Chondrocyte (in vitro differentiated cells): ENCODE measurements around the gene AOC2. TPM values are rescaled to one million over a fixed set of nuclear protein-coding genes. Genes with fewer than 3 reads are reported as not detected.

Source experiments
- DNase-seq: peaks from one replicate; pipeline ENCODE4 v3.0.0; 2021; ENCODE audit warnings: mixed read lengths, low spot score
- H3K27ac Mint-ChIP-seq: one replicate; pipeline ENCODE4 v1.8.0; 2021; ENCODE audit warnings: mild to moderate bottlenecking, moderate library complexity, mixed read lengths; ENCODE audit not compliant: unreplicated experiment
- H3K27me3 Mint-ChIP-seq: 2 replicates; pipeline ENCODE4 v1.8.0; 2021; ENCODE audit warnings: low read depth, mixed read lengths
- H3K36me3 Mint-ChIP-seq: 2 replicates; pipeline ENCODE4 v1.8.0; 2021; ENCODE audit warnings: low read depth, mixed read lengths
- H3K4me1 Mint-ChIP-seq: 2 replicates; pipeline ENCODE4 v1.8.0; 2021; ENCODE audit warnings: low read depth, mild to moderate bottlenecking, mixed read lengths
- H3K4me3 Mint-ChIP-seq: one replicate; pipeline ENCODE4 v1.8.0; 2021; ENCODE audit warnings: mild to moderate bottlenecking, moderate library complexity, mixed read lengths; ENCODE audit not compliant: unreplicated experiment
- H3K9me3 Mint-ChIP-seq: 2 replicates; pipeline ENCODE4 v1.8.0; 2021; ENCODE audit warnings: low read depth, mixed read lengths
- total RNA-seq: library from RNA; stranded (reverse); gene quantifications from 3 replicates; pipeline ENCODE4 v1.2.1, GENCODE V29; 2021
- TF ChIP-seq, protein P1 (sequence below): fragments of 200-600 bp; sonication (generic); IDR thresholded peaks from 2 replicates; pipeline ENCODE4 v1.5.0; 2021; ENCODE audit warnings: antibody characterized with exemption, mild to moderate bottlenecking, moderate library complexity

Gene AOC2
- total RNA-seq, 1 donor from 2014 or later = 1.4 TPM

DNA sequence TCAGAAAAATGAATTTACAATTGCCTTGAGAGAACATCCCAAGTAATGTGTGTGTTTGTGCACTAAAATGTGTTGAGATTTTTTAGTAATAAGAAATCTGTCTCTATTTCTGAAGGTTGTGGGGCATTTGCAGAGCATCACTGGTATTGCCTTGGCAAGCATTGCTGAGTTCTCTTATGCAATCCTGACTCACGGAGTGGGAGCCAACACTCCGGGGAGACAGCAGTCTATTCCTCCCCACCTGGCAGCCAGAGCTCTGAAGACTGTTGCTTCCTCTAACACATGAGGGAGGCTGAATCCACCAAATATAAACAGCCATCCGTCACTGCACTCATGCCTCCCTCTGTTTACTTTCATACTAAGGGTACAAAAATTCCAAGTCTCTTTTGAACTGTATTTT lies 35.1 kb upstream of the AOC2 start:
- no peaks in the 10 kb centered on the region for H3K9me3 Mint-ChIP-seq
- no peak for DNase-seq
- H3K4me3 Mint-ChIP-seq = no peak overlapping the region
- H3K27ac Mint-ChIP-seq = no peak overlapping the region
- peaks cover 27% of the 10 kb centered on the region for H3K36me3 Mint-ChIP-seq
- no peaks in the 10 kb centered on the region for H3K4me1 Mint-ChIP-seq
- H3K27me3 Mint-ChIP-seq = no peaks in the 10 kb centered on the region
- TF ChIP-seq, protein P1, sequence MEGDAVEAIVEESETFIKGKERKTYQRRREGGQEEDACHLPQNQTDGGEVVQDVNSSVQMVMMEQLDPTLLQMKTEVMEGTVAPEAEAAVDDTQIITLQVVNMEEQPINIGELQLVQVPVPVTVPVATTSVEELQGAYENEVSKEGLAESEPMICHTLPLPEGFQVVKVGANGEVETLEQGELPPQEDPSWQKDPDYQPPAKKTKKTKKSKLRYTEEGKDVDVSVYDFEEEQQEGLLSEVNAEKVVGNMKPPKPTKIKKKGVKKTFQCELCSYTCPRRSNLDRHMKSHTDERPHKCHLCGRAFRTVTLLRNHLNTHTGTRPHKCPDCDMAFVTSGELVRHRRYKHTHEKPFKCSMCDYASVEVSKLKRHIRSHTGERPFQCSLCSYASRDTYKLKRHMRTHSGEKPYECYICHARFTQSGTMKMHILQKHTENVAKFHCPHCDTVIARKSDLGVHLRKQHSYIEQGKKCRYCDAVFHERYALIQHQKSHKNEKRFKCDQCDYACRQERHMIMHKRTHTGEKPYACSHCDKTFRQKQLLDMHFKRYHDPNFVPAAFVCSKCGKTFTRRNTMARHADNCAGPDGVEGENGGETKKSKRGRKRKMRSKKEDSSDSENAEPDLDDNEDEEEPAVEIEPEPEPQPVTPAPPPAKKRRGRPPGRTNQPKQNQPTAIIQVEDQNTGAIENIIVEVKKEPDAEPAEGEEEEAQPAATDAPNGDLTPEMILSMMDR = no peak

DNA sequence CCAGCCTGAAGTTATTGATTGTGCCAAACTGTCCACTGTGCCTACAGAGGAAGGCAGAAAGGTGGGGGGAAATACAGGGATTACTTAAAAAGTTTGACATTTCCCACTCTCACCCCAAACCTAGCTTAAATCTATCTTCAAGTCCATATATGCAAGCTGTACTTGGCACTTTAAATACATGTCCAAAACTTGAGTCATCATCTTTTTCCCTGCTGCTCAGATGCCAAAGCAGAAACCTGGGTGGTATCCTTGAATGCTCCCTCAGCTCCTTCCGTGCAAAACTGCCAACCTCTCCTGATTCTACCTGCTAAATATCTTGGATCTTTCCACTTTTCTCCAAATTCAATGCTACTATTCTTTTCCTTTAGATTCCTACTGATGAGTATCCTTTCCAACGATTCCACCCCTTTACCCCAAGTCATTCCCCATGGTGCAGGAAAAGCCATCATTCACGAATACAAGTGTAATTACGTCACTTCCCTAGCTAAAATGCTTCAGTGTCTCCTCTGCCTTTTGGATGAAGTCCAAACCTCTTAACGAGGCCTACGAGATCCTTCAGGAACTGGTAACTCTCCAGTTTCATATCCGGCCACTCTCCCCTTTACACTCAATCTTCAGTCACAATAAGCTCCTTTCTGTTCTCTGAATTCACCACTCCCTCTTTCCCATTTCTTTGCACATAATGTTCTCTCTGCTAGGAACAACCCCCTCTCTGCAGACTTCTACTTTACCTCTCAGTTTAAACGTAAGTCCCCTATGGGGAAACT lies 29.6 kb upstream of the AOC2 start:
- H3K27me3 Mint-ChIP-seq = no peaks in the 10 kb centered on the region
- DNase-seq = no peak
- no peaks in the 10 kb centered on the region for H3K9me3 Mint-ChIP-seq
- no peak overlapping the region for H3K4me3 Mint-ChIP-seq
- H3K4me1 Mint-ChIP-seq = peaks cover 7% of the 10 kb centered on the region
- peaks cover 45% of the 10 kb centered on the region for H3K36me3 Mint-ChIP-seq
- TF ChIP-seq, protein P1 = no peak
- peak overlapping the region; percentile 10 for H3K27ac Mint-ChIP-seq

DNA sequence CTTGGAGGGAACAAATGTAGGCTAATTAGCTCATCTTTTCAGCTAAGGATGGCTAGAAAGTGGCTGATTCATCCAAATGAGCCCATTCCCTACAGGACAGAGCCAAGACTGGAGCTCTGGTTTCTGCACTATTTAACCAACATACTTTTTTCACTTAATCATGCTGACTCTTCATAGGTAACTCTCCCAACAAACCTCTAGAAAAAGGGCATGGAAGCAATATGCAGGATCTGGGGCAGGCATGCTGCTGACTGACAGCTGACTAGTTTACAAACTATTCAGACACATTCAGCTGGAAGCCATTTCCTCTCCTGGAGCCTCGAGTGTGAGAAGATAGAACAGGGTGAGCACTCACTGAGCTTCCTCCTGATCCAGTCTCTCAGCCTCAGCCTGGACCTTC lies 26.5 kb upstream of the AOC2 start:
- no peaks in the 10 kb centered on the region for H3K9me3 Mint-ChIP-seq
- TF ChIP-seq, protein P1 = no peak
- H3K27me3 Mint-ChIP-seq = no peaks in the 10 kb centered on the region
- DNase-seq = no peak
- peaks cover 39% of the 10 kb centered on the region for H3K36me3 Mint-ChIP-seq
- H3K4me1 Mint-ChIP-seq = peaks cover 13% of the 10 kb centered on the region
- H3K27ac Mint-ChIP-seq = peak overlapping the region; percentile 22
- no peak overlapping the region for H3K4me3 Mint-ChIP-seq

DNA sequence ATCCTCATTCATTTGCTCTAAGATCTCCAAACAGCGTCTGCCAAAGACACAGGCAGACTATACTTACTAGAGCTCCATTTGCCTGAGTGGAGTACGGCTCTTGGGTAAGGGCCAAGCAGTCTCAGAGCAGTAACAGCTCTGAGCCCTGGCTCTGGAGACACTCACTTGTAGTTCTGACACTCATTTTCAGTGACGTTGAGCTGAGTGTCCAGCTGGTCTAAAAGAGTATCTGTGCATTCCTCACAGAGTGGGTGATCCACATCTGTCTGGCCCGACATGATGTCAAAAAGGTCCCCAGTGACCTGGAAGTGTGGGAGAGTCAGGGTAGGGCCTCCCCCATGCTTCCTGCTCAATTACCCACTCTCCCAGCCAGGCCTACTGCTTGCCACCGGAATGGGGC lies 26.0 kb upstream of the AOC2 start:
- peak overlapping the region; percentile 22 for H3K27ac Mint-ChIP-seq
- no peaks in the 10 kb centered on the region for H3K27me3 Mint-ChIP-seq
- no peak for DNase-seq
- peaks cover 39% of the 10 kb centered on the region for H3K36me3 Mint-ChIP-seq
- TF ChIP-seq, protein P1 = no peak
- H3K9me3 Mint-ChIP-seq = no peaks in the 10 kb centered on the region
- H3K4me1 Mint-ChIP-seq = peaks cover 16% of the 10 kb centered on the region
- no peak overlapping the region for H3K4me3 Mint-ChIP-seq

DNA sequence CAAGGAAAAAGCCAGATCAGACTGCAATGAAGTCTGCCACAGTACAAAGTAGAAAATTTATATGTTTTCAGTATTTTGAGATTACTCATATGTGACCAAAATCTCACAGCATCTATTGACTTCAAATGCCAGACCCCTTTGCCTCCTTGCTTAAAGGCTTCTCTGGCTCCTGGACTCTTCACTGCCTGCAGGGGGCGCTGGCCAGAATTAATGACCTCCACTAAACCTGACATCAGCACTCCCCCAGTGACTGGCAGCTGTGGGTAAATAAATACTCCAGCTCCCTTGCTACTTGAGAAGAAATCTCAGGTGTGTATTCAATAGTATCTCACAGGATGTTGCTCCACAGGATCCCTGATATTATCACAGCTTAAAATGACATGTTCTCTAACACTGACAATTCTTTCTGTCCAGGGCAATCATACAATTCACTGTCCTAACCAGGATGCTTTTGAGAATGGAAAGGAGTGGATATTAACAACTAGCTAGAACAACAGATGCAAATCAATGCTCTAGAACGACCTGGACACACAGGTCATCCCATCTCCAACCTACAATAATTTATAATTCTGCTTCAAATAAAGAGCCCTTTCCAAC lies 24.3 kb upstream of the AOC2 start:
- Mint-ChIP-seq H3K4me1 (peaks cover 22% of the 10 kb centered on the region), H3K4me3 (no peak overlapping the region), H3K9me3 (no peaks in the 10 kb centered on the region), H3K36me3 (peaks cover 30% of the 10 kb centered on the region), H3K27ac (no peak overlapping the region), H3K27me3 (no peaks in the 10 kb centered on the region)
- TF ChIP-seq, protein P1 = peak; percentile 84
- DNase-seq = no peak
